ENCODE results near the gene SCEL.

- no peak for TF ChIP-seq CTCF (IDR thresholded peaks at IDR 0.05; ENCODE audit: low read length)
- no peak for TF ChIP-seq EZH2 (IDR thresholded peaks at IDR 0.05; ENCODE audit: borderline replicate concordance, low read length)
These were observed 156.4 kb downstream of the SCEL start for GRCh38 chr13:77691871-77692270.
